Medulla oblongata (tissue), 1 donor: ENCODE data around the gene CATSPERB.
"Not testable (repeated sequence)": the region's sequence is repeated elsewhere in the genome, so short reads cannot be mapped to it uniquely, and the experiment has no call there.

Experiments
- DNase-seq: peaks from one replicate; pipeline ENCODE4 v3.0.0-alpha.2; 2015; ENCODE audit errors: extremely low spot score

CATSPERB gene

GRCh38 chr14:91737619-91738018 is 5.7 kb upstream of the CATSPERB start:
- DNase-seq = no peak

- no peak for DNase-seq
Observed at GRCh38 chr14:91732859-91733477, 1.1 kb upstream of the CATSPERB start.

GRCh38 chr14:91732439-91732838 is 553 bp upstream of the CATSPERB start:
- no peak for DNase-seq

- DNase-seq = no peak
Observed at GRCh38 chr14:91731018-91731417, 868 bp downstream of the CATSPERB start.

- DNase-seq = no peak
Observed at GRCh38 chr14:91729756-91730155, 2.1 kb downstream of the CATSPERB start.

GRCh38 chr14:91728616-91729183 is 3.2 kb downstream of the CATSPERB start:
- DNase-seq = no peak

GRCh38 chr14:91727121-91727520 is 4.8 kb downstream of the CATSPERB start:
- no peak for DNase-seq

- DNase-seq = no peak
Observed at GRCh38 chr14:91723501-91723900, 8.4 kb downstream of the CATSPERB start.

GRCh38 chr14:91722386-91722785 is 9.5 kb downstream of the CATSPERB start:
- no peak for DNase-seq

GRCh38 chr14:91719839-91720238 is 12.0 kb downstream of the CATSPERB start:
- no peak for DNase-seq

GRCh38 chr14:91716999-91717398 is 14.9 kb downstream of the CATSPERB start:
- no peak for DNase-seq

- DNase-seq = no peak
Observed at GRCh38 chr14:91714805-91715204, 17.1 kb downstream of the CATSPERB start.

GRCh38 chr14:91708795-91709194 is 23.1 kb downstream of the CATSPERB start:
- DNase-seq = no peak

- DNase-seq = no peak
Observed at GRCh38 chr14:91706996-91707395, 24.9 kb downstream of the CATSPERB start.

GRCh38 chr14:91694643-91695042 is 37.2 kb downstream of the CATSPERB start:
- no peak for DNase-seq

- no peak for DNase-seq
Observed at GRCh38 chr14:91693346-91693745, 38.5 kb downstream of the CATSPERB start.

- DNase-seq = no peak
Observed at GRCh38 chr14:91692075-91692474, 39.8 kb downstream of the CATSPERB start.

- no peak for DNase-seq
Observed at GRCh38 chr14:91689608-91690007, 42.3 kb downstream of the CATSPERB start.

GRCh38 chr14:91687436-91687835 is 44.5 kb downstream of the CATSPERB start:
- DNase-seq = not testable (repeated sequence)

GRCh38 chr14:91685600-91685999 is 46.3 kb downstream of the CATSPERB start:
- no peak for DNase-seq

GRCh38 chr14:91681893-91682563 is 49.9 kb downstream of the CATSPERB start:
- DNase-seq = no peak

GRCh38 chr14:91681118-91681517 is 50.8 kb downstream of the CATSPERB start:
- no peak for DNase-seq

GRCh38 chr14:91679273-91679672 is 52.6 kb downstream of the CATSPERB start:
- no peak for DNase-seq
